GM18861 (cell line): ENCODE measurements around the gene MORF4L1.
"Not testable (repeated sequence)": the region's sequence is repeated elsewhere in the genome, so short reads cannot be mapped to it uniquely, and the experiment has no call there.

Source experiments
- ATAC-seq: cut with Tn5 transposase; IDR thresholded peaks from one replicate; pipeline ENCODE4 v1.9.1; 2021; ENCODE audit not compliant: unreplicated experiment

The MORF4L1 gene

DNA sequence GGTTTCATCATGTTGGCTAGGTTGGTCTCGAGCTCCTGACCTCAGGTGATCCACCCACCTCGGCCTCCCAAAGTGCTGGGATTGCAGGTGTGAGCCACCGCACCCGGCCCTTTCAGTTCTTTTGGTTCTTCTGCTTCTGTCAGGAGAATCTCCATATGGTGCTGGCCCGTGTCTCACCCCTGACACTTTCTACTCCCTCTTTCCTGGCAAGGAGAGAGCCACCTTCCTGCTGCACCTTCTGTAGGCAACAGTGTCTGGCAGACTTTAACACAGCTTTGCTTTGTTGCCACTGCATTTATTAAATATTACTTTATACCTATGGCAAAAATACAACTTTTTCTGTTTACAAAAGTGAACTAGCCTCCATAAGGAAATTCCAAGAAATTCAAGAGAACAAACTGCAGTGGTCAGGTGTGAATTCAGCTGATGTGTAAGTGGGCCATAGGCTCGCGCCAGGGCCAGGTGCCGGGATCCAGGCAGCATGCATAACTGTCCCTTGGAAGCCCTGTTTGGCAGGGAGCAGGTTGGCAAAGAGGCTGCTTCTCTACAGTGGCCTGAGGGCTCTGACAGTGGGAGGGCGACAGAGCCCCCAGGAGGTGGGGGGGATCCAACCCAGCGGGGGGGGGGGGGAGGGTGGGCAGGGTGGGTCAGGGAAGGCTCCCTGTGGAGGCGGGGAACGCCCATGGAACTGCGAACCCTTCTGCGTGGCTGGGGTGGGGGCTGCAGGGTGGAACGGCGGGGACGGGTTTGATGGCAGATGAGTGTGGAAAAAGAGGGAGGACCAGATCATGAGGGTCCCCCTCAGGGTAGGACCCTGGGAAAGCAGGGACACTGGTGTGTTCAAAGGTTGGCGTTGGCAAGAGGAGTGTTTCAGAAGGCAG, 51.0 kb downstream of the MORF4L1 start:
- ATAC-seq: no peak

DNA sequence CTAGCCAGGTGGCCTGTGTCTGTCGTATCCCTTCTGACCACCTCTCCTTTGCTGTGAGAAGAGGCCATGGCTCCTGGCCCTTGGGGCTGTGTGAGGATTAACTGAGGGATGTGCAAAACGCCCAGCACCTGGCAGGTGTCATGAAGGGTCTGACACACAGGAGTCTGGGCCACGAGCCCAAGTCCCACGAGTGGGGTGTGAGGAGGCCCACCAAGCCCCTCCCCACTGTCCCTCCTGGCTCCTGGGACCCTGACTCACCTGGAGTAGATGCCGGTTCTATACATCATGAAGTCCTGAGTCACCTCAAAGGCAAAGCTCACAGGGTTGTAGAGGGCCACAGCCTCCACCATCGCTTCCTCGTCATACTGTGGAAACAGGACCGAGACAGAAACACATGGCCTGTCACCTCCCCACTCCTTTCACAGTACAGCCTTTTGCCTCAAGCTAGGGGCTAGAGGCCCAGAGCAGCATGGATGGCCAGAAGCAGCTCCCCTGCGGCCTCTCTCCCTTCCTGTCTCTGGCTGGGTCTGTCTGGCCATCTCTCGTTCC, 52.5 kb downstream of the MORF4L1 start:
- ATAC-seq: no peak

DNA sequence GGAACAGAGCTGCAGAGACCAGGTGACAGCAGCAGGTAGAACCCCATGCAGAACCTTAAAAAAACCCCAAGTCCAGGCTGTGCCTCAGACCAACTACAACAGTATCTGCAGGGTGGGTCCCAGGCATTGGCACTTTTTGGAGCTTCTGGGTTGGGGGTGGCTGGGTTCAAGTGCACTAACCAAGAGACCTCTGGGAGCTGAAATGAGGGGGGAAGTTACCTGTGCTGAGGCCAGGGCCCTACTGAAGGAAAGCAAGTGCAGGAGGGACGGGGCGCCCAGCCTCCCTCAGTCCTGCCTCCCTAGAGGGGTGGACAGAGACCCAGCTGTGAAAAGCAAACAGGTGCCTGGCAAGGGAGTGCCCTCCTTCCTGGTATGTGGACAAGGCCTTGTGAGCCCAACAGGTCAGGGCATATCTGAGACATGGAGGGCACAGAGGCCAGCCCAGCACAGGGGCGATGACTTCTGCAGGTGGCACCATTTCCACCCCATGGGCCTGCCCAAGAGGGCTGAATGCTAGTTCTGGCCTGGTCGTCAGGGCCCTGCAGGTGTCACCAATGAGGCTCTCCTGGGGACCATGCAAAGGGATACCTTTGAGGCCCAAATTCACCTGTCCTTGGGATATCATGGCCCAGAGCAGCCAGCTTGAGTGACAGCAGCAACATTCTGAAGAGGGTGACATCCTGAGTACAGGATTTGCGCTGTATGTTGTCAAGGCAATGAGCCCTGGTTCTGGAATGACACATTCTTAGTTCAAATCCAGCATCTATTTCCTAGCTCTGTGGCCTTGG, 53.5 kb downstream of the MORF4L1 start:
- ATAC-seq: no peak

DNA sequence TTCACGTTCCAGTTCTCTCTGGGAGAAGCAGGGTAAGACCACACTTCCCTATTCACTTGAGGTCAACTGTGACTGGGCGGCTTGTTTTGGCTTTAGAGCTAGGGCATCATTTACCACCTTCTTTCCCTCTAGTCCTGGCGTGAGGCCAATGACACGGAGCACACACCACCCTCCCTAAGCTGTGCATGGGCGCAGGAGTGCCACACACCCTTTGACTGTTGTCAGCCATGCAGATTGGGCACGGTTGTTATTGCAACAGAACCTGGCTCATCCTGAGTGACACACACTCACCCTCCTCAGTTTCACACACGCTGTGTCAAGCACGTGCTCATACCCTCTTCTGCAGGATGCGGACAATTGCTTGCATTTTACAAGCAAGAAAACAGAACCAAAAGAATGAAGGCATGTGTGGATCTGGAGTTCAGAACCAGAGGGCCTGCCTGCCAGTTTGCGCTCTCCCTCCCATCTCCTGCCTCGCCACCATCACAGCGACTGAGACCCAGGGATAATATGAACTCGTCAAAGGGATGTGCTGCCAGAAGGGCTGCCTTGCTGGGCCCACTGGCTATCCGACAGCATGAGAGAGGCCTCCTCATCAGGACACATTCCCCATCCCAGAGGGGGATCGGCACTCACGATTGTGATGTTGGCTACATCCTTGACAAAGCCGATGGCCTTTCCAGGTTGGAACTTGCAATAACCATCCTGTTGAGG, 54.5 kb downstream of the MORF4L1 start:
- ATAC-seq: no peak

DNA sequence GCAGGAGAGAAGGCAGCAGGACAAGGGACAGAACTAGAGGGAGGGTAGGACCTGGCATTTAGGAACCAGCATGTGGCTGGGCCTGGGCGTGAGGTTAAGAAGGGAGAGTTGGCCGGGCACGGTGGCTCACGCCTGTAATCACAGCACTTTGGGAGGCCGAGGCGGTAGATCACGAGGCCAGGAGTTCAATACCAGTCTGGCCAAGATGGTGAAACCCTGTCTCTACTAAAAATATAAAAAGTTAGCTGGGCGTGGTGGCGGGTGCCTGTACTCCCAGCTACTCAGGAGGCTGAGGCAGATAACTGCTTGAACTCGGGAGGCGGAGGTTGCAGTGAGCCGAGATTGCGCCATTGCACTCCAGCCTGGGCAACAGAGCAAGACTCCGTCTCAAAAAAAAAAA, 55.5 kb downstream of the MORF4L1 start:
- not testable (repeated sequence) for ATAC-seq

DNA sequence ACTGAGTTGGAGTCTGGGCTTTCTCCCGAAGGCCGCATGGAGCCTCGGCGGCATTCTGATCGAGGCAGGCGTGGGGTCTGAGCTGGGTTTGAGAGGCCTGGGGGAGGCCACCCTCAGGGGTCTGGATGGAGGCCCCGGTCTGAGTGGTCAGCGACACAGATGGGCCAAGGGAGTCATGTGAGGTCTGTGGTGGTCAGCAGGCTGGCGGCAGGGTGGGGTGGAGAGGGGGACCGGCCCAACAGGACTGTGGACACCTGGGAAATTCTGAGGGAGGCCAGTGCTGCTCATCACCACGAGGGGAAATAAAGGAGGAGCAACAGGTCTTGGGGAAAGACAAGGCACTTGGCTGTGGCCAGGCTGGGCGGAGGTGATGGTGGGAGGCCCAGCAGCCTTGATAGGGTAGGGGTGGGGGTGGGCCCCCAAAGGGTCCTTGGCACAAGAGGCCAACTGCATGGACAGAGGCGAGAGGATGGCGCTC, 56.0 kb downstream of the MORF4L1 start:
- ATAC-seq: no peak

DNA sequence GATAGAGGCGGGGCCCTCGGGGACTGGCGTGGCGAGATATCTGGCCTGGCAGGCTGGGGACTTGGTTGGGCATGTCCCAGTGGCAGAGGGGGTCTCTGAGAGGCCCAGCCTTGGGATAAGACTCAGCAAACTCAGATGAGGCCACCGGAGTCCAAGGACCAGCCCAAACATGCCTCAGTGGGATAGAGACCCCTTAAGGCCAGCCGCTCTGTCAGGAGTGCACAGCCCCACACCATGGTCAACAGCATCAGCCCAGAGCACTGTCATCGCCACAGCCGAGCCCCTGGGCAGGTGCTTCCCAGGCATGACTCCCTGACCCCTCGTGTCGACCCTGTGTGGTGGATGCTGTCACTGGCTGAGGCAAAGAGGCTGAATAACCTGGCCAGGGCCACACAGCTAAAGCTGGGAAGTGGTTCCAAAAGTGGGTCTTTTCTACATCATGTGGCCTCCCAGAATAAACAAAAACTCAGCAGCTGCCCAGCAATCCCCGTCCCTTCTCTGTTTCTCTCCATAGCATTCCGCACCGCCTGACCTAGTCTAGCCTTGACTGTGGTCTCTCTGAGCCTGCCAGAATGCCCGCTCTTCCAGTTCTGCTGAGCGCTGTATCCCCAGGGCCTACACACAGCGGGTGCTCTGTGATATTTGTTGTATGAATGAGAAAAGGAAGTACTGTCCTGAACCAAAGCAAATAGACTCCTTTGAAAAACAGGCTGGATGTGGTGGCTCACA, 57.0 kb downstream of the MORF4L1 start:
- no peak for ATAC-seq

DNA sequence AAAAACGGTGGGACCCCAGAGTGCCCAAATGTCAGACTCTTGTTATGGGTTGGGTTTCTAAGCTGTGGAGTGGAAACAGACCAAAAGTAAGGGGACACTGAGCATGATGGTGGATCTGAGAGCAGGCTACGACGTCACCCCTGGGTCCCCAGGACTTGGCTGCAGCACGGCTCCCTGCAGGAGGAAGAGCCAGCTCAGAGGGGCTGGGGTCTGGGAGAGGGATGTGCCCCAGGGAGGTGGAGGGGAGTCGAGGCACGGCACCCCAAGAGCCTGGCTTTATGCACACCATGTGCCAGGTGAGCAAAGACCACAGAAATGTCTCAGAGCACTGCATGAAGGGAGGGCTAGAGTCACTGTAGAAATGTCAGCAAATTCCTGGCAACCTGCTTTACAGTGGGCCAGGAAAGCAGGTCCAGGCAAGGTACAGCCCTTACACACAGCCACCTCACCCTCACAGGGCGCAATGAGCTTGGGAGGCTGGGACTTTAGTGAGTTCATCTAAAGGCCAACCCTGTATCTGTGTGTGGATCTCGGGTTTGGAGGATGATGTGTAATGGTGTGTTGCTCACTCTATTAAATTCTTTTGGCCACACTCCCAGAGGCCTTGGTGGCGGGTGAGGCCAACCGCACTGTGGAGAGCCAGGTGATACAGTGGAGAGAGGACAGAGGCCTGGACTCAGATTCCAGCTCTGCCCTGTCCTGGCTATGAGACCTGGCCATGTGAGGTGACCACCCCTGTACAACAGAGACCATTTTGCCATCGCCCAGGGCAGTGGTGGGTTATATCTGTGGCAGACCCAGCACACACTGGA, 58.1 kb downstream of the MORF4L1 start:
- ATAC-seq: no peak

DNA sequence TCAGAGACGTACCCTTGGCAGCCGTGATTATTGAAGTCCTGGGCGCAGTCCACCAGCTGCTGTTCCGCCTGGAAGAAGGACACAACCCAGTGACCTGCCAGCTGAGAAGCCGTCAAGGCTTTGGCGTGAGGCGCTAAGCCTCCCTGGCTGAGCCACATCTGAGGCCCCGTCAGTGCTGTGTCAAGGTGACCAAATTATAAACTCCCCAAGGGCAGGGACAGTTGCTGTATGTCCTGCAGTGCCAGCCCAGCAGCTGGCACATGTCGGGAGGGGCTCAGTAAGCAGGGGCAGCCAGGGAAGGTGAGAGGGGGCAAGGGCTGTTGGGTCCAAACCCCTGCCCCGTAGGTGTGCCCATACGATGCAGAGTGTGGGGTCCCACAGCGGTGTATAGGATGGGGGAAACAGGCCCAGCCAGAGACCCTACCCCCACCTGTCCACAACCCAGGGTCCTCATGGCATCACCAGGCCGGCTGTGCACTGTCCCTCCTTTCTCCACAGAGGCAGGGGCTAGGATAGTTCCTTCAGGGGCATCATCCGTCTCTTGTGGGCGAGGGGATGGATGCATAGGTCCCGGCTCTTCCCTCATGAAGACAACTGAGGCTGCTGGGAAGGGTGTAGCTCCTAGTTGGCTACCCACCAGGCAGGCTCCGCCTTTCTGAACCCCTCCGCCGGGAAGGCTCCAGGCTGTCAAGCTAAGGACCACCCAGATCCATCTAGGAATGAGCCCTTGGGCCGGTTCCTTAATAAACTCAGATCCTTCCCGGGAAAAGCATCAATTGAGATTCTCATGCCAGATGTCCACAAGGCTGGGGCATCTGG, 59.0 kb downstream of the MORF4L1 start:
- ATAC-seq: no peak

DNA sequence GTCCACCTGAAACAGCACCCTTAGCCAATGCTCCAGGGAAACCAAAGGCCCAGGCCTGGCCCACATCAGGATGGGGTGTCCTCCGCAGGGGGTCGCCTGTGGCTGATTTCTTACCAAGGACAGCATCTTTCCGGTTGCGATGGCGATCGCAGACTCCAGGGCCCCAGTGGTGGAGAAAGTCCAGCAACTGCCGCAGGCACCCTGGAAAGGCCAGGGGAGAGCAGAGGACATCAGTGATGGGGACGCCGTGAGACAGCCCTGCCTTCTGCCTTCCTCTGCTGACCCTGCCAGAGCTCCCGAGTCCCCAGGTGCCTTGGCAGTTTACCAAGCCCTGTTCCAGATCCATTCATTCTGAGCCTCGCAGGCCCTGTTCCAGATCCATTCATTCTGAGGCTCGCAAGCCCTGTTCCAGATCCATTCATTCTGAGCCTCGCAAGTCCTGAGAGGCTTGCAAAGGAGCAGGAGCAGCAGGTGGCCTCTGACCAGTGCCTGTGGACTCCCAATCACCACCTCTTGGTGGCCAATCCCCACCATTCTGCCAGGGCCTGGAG, 59.6 kb downstream of the MORF4L1 start:
- ATAC-seq: no peak

DNA sequence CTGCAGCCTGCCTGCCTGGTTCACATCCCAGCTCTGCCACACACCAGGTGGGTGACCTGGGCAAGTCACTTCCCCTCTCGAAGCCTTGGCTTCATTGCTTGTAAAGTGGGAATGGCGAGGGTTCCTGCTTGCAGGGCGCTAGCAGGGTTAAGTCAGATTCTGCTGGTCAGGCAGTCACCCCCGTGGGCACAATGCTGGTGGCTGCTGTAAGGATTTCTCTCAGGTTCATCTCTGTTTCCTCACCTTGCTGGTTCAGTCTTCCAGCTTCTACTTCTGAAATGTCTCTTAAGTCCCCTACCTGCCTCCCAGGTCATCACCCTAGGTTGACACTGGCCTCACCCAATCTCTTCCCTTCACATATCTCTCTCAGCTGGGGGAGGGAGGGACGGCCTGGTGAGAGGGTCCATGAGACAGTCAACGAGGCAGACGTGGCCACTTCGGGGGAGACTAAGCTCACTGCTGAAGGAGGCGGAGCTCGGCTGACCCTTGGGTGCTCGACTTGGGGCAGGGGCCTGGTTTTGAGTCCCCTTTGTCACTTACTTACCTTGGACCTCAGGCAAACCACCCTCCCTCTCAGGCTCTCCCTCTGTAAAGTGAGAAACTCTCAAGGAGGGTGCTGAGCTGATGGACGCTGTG, 60.6 kb downstream of the MORF4L1 start:
- ATAC-seq: no peak

DNA sequence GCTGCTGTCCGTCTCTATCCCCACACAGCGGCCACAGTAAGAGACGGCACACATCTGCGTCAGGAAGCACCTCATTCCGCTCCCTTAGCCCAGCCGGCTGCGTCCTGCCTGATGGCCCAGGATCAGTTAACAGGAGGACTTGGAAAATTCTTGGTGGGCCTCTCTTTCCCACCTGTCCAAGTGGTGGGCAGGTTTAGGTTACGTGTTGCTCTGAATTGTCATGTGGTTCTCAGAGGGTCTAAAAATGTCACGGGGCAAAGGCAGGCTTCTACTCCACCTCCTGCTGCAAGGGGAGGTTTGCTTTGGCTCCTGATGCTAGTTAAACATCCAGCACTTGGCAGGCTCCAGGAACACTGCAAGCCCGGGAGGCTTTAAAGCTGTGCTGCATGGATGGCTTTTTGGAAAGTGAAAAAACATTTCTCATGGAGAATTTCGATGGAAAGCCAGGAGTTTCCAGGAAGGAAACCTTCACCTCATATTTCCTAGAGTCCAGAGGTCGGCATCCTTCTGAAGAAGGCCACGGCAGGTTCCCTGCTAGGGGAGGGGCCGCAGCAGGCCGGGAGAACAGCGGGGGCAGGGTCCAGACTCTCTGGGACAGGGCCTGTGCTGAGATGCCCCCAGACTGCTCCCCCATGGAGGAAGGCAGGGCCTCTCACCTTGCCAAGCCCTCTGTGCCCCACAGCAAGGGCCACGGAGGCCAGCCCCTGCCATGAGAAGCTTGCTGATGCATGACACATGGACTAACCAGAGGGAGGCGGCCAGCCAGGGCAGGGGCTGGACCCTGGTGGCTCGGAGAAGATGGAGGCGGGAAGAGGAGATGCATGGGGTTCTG, 61.3 kb downstream of the MORF4L1 start:
- no peak for ATAC-seq

DNA sequence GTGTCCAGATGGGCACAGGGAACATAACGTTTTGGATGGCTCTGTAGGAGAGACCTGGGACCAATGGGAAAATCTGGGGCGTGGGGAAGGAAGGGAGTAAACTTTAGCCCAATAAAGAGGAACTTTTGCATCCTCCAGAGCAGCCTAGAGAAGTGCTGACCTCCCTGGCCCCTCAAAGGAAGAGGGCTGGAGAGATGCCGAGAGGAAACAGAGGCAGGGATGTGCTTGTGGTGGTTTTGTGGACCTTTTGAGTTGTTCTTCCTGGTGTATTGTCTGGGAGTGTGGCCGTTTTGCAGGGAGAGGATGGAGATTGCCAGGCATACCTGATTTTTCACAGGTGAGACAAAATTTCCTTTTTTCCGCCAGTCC, 61.9 kb downstream of the MORF4L1 start:
- ATAC-seq: no peak

DNA sequence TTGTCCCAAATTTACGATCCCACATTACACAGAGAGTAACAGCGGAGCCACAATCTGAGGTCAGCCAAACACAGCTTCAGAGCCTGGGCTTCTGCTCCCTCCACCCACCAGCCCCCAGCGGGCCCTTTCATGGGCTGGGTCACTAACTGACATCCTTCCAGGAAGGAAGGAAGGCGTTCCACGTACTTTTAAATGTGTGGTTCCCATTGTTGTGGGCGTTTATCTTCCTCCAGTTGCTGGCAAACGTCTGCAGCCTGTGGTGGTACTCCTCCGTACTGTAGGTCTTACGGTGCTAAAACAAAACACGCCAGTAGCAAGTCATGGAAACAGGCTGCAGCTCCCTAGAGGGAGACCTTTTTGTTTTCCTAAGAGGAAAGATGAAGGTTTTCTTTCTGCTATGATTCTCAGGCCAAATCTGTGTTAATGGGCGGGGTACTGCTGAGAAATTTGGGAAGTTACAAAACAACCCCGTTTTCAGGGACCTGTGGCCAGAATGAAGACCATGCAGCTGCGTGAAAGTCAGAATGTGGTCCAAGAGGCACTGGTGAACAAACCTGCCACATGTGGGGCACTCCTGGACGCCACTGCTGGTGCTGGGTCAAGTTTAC, 64.5 kb downstream of the MORF4L1 start:
- no peak for ATAC-seq

DNA sequence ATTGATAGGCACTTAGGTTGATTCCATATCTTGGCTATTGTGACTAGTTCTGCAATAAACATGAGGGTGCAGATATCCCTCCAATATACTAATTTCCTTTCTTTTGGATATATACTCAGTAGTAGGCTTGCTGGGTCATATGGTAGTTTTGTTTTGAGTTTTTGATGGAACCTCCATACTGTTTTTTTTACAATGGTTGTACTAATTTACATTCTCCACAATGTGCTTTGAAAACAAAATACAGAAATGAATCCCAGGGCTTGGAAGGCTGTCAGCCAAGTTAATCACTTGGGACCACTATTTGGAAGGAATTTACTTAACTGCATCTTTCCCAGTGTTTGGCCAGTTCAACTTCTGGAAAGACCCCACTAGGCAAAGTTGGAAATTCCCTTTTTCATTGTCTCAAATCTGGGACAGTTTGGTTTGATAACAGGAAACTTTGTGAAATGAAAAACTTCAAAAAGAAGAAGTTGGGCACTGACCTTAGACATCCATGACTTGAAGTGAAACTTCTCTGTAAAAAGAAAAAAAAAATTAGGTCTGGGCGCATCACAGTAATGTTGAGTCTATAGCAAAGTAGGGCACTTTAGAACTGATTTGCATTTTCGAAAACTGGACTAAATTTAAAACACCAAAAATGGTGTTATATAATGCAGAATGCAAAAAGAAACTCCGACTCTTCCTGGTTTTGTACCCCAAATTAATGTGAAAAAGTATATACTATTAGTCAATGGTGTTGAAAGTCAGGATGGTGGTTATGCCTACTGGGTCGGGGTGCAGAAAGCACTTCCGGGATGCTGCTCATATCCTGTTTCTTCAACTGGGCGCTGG, 66.2 kb downstream of the MORF4L1 start:
- ATAC-seq: peak; percentile 69

DNA sequence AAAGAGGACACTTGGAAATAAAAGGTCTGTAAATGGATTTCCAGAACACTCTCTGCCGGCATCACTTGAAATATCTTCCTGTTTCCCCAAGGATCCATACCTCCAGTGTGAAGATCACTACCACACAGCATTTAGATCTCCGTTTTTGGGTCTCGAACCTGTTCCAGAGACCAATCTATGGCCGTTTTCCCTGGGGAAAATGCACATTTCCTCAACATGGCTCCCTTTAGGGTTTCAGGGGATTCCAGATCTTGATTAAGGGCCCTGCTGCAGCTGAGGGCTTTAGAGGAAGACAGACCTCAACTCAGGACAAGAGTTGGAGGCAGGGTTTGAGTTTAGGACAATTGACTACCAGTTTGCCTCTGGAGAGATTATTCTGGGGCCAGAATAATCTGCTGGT, 70.1 kb downstream of the MORF4L1 start:
- no peak for ATAC-seq
